Karpas-422 (cell line): Measurements from ENCODE around the gene FASN. TPM values are rescaled to one million over a fixed set of nuclear protein-coding genes. Genes with fewer than 3 reads are reported as not detected.

Source experiments
- DNase-seq: peaks from one replicate; pipeline ENCODE4 v3.0.0-alpha.2; 2015
- H2AFZ ChIP-seq: fragments of 200-600 bp; sonication (generic); 2 replicates; pipeline ENCODE4 v1.6.1; 2014; ENCODE audit warnings: antibody characterized with exemption, low read length, mixed read lengths
- H3K27ac ChIP-seq: fragments of 200-600 bp; sonication (generic); 2 replicates; pipeline ENCODE4 v1.5.1; 2014; ENCODE audit warnings: mild to moderate bottlenecking, low read length, moderate library complexity
- H3K27me3 ChIP-seq: fragments of 200-600 bp; sonication (generic); 2 replicates; pipeline ENCODE4 v1.6.1; 2014; ENCODE audit warnings: low read length, mixed read lengths
- H3K36me3 ChIP-seq: fragments of 200-600 bp; sonication (generic); 2 replicates; pipeline ENCODE4 v1.6.1; 2014; ENCODE audit warnings: low read length, mixed read lengths; ENCODE audit not compliant: insufficient read depth
- H3K4me1 ChIP-seq: fragments of 200-600 bp; sonication (generic); 2 replicates; pipeline ENCODE4 v1.6.1; 2014; ENCODE audit warnings: mild to moderate bottlenecking, low read length, mixed read lengths
- H3K4me2 ChIP-seq: fragments of 200-600 bp; sonication (generic); 2 replicates; pipeline ENCODE4 v1.6.1; 2014; ENCODE audit warnings: low read length, low read depth, mild to moderate bottlenecking; ENCODE audit not compliant: poor library complexity, severe bottlenecking
- H3K4me3 ChIP-seq: fragments of 200-600 bp; sonication (generic); 2 replicates; pipeline ENCODE4 v1.5.1; 2014; ENCODE audit warnings: mild to moderate bottlenecking, antibody characterized with exemption, low read length, mixed read lengths
- H3K79me2 ChIP-seq: fragments of 200-600 bp; sonication (generic); 2 replicates; pipeline ENCODE4 v1.6.1; 2014; ENCODE audit warnings: mild to moderate bottlenecking, low read length, mixed read lengths
- H3K9ac ChIP-seq: fragments of 200-600 bp; sonication (generic); 2 replicates; pipeline ENCODE4 v1.6.0; 2014; ENCODE audit warnings: low read length
- H3K9me2 ChIP-seq: fragments of 200-600 bp; sonication (generic), shearing (Covaris generic); replicated peaks from 2 replicates; pipeline ENCODE4 v1.6.0; 2014; ENCODE audit warnings: mild to moderate bottlenecking, low read length, moderate library complexity; ENCODE audit not compliant: insufficient read depth
- H3K9me3 ChIP-seq: fragments of 300-700, 200-600 bp; sonication (generic); 2 replicates; pipeline ENCODE4 v1.6.1; 2014; ENCODE audit warnings: low read length, mixed read lengths
- H4K20me1 ChIP-seq: fragments of 200-600 bp; sonication (generic); 2 replicates; pipeline ENCODE4 v1.6.1; 2014; ENCODE audit warnings: mild to moderate bottlenecking, antibody characterized with exemption, low read length, low read depth; ENCODE audit not compliant: insufficient read depth
- total RNA-seq: library from RNA; depleted of rRNA; stranded (reverse); fragments of >200 nt; shearing (Covaris generic); gene quantifications from 2 replicates; pipeline ENCODE4 v1.2.3, GENCODE V29; 2014; ENCODE audit warnings: low replicate concordance

FASN gene
- total RNA-seq, 1 experiment from 2014 or later: 94.1 TPM

GRCh38 chr17:82121246-82121645 lies 23.2 kb upstream of the FASN start:
- Histone ChIP-seq H4K20me1 (0 out of 2 replicates have a peak, but pooled peaks cover 3% of the 10 kb centered on the region), H3K27ac (no peak overlapping the region), H2AFZ (no peak overlapping the region), H3K27me3 (no peaks in the 10 kb centered on the region), H3K79me2 (no peaks in the 10 kb centered on the region), H3K9ac (no peak overlapping the region), H3K9me3 (no peaks in the 10 kb centered on the region), H3K4me1 (no peaks in the 10 kb centered on the region), H3K9me2 (no peaks in the 10 kb centered on the region), H3K36me3 (no peaks in the 10 kb centered on the region), H3K4me2 (no peak overlapping the region), H3K4me3 (no peak overlapping the region)
- DNase-seq: no peak

DNA sequence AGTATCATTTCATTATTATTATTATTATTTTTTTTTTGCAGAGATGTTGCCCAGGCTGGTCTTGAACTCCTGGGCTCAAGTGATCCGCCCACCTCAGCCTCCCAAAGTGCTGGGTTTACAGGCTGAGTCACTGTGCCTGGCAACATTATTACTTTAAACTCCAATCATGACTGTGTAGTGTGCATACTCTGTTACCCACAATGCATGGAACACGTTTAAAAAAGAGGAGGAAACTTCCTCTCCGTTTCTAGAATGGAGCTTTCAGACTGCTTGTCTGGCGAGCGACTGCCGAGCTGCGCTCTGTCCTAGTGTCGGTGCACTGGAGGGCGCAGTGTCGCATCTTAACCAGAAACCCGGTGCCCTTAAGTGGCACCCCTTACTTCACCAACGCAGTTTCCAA lies 22.1 kb upstream of the FASN start:
- Histone ChIP-seq H3K9me2 (no peaks in the 10 kb centered on the region), H3K4me3 (no peak overlapping the region), H3K36me3 (no peaks in the 10 kb centered on the region), H3K27ac (no peak overlapping the region), H3K9ac (no peak overlapping the region), H3K4me2 (no peak overlapping the region), H2AFZ (no peak overlapping the region), H4K20me1 (0 out of 2 replicates have a peak, but pooled peaks cover 3% of the 10 kb centered on the region), H3K9me3 (no peaks in the 10 kb centered on the region), H3K79me2 (no peaks in the 10 kb centered on the region), H3K27me3 (no peaks in the 10 kb centered on the region), H3K4me1 (no peaks in the 10 kb centered on the region)
- no peak for DNase-seq

DNA sequence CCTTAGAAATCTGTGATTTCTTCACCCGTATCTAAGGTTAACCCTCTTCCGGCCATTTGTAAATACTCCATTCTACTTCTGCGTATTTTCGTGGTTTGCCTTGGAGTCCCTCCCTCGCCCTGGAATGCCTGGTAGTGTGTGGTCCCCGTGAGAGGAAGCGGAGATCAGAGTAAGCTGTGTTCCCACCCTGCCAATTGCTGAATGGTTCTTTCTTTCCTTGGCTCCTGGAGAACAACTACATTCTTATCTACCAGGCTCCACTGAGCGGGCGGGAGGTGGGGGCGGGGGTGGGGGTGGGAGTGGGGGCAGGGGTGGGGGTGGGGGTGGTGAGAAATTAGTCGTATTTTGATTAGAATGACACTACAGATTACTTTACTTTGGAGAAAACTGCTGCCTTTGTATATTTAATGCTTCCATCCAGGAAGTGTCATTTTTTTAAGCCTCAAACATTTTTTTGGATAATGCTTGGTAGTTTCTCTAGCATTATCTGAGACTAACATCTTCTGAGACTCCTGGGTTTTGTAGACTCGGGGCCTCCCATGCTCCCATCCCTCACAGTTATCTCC lies 20.9 kb upstream of the FASN start:
- Histone ChIP-seq H3K27me3 (no peaks in the 10 kb centered on the region), H3K9ac (no peak overlapping the region), H3K79me2 (no peaks in the 10 kb centered on the region), H3K36me3 (no peaks in the 10 kb centered on the region), H2AFZ (no peak overlapping the region), H4K20me1 (0 out of 2 replicates have a peak, but pooled peaks cover 3% of the 10 kb centered on the region), H3K4me3 (no peak overlapping the region), H3K9me2 (no peaks in the 10 kb centered on the region), H3K4me1 (no peaks in the 10 kb centered on the region), H3K27ac (no peak overlapping the region), H3K4me2 (no peak overlapping the region), H3K9me3 (no peaks in the 10 kb centered on the region)
- DNase-seq: no peak

GRCh38 chr17:82118168-82118814 lies 20.3 kb upstream of the FASN start:
- Histone ChIP-seq H3K27ac (no peak overlapping the region), H3K9me2 (no peaks in the 10 kb centered on the region)

GRCh38 chr17:82117139-82118090 lies 19.4 kb upstream of the FASN start:
- Histone ChIP-seq H4K20me1 (0 out of 2 replicates have a peak, but pooled peaks cover 3% of the 10 kb centered on the region), H3K79me2 (no peaks in the 10 kb centered on the region), H3K4me3 (no peak overlapping the region), H3K9me3 (no peaks in the 10 kb centered on the region), H3K27ac (no peak overlapping the region), H3K4me2 (no peak overlapping the region), H3K36me3 (no peaks in the 10 kb centered on the region), H2AFZ (no peak overlapping the region), H3K27me3 (no peaks in the 10 kb centered on the region), H3K9ac (no peak overlapping the region), H3K4me1 (no peaks in the 10 kb centered on the region), H3K9me2 (no peaks in the 10 kb centered on the region)
- DNase-seq: no peak

More at GRCh38 chr17:82118168-82118814, 20.3 kb upstream of the FASN start:
- H2AFZ ChIP-seq: no peak overlapping the region
- H3K9ac ChIP-seq: no peak overlapping the region
- no peaks in the 10 kb centered on the region for H3K27me3 ChIP-seq
- no peaks in the 10 kb centered on the region for H3K9me3 ChIP-seq
- H3K79me2 ChIP-seq: no peaks in the 10 kb centered on the region
- no peak overlapping the region for H3K4me2 ChIP-seq
- no peaks in the 10 kb centered on the region for H3K4me1 ChIP-seq
- no peaks in the 10 kb centered on the region for H3K36me3 ChIP-seq
- 0 out of 2 replicates have a peak, but pooled peaks cover 3% of the 10 kb centered on the region for H4K20me1 ChIP-seq
- H3K4me3 ChIP-seq: no peak overlapping the region
- no peak for DNase-seq

DNA sequence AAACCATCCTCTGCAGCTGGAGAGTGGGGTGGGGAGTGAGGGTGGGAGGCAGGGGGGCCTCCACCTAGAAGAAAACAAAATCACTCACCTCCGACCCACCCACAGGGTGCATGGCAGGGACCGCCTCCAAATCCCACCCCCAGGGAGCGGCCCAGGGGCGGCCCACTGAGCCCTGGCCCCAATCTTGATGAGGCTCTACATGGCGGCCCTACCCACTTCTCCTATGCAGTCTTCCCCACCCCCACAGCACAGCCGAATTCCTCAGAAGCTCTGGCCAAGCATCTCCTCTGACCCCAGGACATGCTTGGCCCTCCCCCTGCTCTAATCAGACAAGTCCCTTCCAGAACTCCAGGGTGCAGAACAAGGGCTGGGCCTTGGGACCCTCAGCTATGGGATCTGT lies 18.2 kb upstream of the FASN start:
- no peak overlapping the region for H3K4me3 ChIP-seq
- no peaks in the 10 kb centered on the region for H4K20me1 ChIP-seq
- H3K4me2 ChIP-seq: no peak overlapping the region
- no peak overlapping the region for H3K9ac ChIP-seq
- no peak for DNase-seq
- H3K4me1 ChIP-seq: no peaks in the 10 kb centered on the region
- no peaks in the 10 kb centered on the region for H3K36me3 ChIP-seq
- no peak overlapping the region for H2AFZ ChIP-seq
- H3K9me2 ChIP-seq: no peaks in the 10 kb centered on the region
- H3K27ac ChIP-seq: no peak overlapping the region
- no peaks in the 10 kb centered on the region for H3K79me2 ChIP-seq
- no peaks in the 10 kb centered on the region for H3K9me3 ChIP-seq
- H3K27me3 ChIP-seq: no peaks in the 10 kb centered on the region

DNA sequence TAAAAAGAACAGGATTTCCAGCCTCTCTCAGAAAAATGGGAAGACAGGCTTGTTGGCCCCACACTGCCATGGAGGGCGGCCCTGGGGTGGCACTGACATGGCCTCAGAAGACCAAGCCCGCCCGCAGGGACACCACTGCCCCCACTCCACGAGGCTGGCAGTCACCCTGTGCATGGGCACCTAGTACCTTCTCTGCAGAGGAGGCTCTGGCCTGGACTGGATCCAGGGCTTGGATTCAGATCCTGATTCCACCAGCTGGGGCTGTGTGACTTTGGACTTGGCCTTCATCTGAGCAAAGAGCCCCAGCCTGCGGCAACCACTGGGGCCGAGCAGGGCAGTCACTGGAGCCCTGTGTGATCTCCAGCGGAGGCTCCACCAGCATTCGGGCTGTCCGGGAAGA lies 16.8 kb upstream of the FASN start:
- no peak for DNase-seq
- no peak overlapping the region for H3K4me3 ChIP-seq
- no peaks in the 10 kb centered on the region for H3K79me2 ChIP-seq
- H3K27me3 ChIP-seq: no peaks in the 10 kb centered on the region
- H2AFZ ChIP-seq: no peak overlapping the region
- H3K27ac ChIP-seq: no peak overlapping the region
- no peaks in the 10 kb centered on the region for H3K9me3 ChIP-seq
- H3K4me1 ChIP-seq: no peaks in the 10 kb centered on the region
- no peaks in the 10 kb centered on the region for H3K36me3 ChIP-seq
- no peaks in the 10 kb centered on the region for H3K9me2 ChIP-seq
- H3K9ac ChIP-seq: no peak overlapping the region
- no peaks in the 10 kb centered on the region for H4K20me1 ChIP-seq
- H3K4me2 ChIP-seq: no peak overlapping the region

DNA sequence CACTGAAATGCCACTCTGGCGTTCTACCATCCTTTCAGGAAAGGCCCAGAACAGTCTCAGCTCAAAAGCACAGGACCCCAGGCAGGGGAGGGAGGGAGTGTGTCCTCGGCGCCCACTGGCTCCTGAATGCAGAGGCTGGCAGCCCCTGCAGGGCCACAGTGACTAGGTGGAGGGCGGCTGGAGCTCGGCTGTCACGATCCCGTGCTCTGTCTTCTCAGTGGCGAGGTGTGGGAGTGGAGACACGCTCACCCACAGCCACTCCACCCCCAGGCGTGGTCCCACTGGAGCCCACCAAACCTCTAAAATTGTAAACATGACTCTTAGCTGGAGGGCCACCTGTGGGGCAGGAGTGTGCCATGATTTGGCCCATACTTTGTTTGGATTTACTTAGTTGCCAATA lies 16.4 kb upstream of the FASN start:
- Histone ChIP-seq H3K4me1 (no peaks in the 10 kb centered on the region), H3K4me3 (no peak overlapping the region), H3K4me2 (no peak overlapping the region), H3K36me3 (no peaks in the 10 kb centered on the region), H3K27me3 (no peaks in the 10 kb centered on the region), H3K9ac (no peak overlapping the region), H3K27ac (no peak overlapping the region), H4K20me1 (no peaks in the 10 kb centered on the region), H3K9me3 (no peaks in the 10 kb centered on the region), H3K79me2 (no peaks in the 10 kb centered on the region), H3K9me2 (no peaks in the 10 kb centered on the region), H2AFZ (no peak overlapping the region)
- no peak for DNase-seq
